Stimulated activated naive CD8-positive, alpha-beta T cell treated with anti-CD3 and anti-CD28 coated beads, Interleukin-15, Interleukin-2, amounts not matched to agents 100 U/mL and 50 U/mL, for 24 hours (primary cell): ENCODE data around the gene EFL1.

Experiments
- ATAC-seq: fragments of 150-1000 bp; cut with Tn5 transposase; one replicate; pipeline ENCODE4 v1.10.0; 2021
- DNase-seq: peaks from one replicate; pipeline ENCODE4 v3.0.0; 2021

The EFL1 gene

DNA sequence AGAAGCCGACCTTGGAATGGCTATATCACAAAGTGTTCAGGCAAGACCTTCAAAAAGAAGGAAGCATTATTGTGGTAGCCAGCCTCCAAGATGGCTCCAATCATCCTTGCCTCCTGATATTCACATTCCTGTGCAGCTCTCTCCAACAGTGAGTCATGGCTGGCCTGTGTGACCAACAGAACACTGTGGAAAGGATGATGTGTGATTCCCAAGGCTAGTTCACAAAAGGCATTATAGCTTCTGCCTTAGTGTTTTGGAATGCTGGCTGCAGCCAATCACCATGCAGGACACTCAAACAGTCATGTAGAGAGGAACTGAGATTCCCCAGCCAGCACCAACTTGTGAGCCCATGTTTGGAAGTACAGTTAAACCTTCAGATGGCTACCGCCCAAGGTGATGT is 102.6 kb downstream of the EFL1 start:
- DNase-seq (no peak), ATAC-seq (no peak)

DNA sequence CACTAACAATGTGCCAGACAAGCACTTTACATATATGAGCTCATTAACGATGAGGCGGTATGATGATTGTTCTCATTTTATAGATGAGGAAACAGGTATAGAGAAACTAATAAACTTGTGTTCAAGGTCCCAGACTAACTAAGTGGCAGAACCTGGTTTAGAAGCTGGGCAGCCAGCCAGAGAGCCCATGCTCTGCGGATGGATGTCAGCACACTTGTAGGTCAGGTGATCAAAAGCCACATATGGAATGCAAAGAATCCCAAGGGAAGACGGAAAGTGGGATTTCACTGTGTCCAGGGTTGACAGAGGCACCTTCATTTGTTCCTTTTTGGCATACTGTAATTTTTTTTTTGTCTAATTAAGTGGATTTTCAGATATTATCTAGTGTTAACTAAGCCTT is 103.7 kb downstream of the EFL1 start:
- ATAC-seq (no peak), DNase-seq (no peak)

DNA sequence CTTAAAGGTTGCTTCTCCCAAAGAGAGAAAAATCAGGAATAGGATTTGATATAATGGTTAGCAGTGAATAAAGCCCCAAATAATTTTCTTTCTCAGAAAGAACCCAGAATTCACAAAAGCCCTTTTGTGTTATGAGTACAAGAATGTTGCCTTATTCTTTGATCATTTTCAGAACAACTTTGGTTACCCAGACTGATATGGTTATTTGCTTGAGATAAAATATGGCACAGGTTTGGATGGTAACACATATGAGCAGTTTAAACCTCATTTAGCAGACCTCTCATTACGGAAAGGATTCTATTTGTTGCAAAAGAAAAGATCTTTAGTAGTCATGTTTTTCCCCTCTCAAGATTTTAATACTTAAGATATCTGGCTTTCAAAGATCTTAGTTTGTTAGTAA is 111.9 kb downstream of the EFL1 start:
- ATAC-seq (no peak), DNase-seq (no peak)

DNA sequence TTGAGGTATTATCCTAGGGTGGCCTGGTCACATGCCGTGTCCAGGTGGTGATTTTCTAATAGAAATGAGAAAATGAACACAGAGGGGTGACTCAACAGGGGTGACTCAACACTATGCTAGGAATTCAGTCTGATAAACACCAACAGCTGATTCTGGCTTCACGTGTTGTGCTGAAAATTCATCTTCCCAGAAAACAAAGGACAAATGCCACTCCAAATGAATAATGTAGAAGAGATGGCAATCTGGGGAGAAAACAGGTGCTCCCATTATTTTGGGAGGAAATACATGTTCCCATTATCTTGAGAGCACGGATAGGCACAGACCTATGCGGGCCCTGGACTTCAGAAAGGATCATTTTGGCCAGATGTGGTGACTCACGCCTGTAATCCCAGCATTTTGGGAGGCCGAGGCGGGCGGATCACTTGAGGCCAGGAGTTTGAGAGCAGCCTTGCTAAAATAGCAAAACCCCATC is 115.5 kb downstream of the EFL1 start:
- ATAC-seq (no peak), DNase-seq (no peak)

DNA sequence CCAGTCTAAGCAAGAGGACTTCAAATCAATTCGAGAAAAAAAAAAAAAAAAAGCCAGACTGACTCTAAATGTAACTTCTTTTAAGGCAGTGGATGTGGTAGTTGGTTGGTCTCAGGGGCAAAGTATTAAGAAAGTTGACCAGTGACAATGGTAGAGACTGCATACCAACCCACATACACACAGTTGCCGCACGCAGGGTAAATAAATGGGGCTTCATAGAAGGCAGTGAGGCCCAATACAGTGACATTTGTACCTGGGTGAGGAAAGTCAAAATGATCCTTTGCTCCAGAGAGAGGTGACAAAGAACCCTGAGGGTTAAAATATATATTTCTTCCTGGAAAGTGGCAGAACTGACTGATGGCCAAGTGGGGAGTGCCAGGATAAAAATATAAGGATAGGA is 116.0 kb downstream of the EFL1 start:
- DNase-seq (no peak), ATAC-seq (no peak)

DNA sequence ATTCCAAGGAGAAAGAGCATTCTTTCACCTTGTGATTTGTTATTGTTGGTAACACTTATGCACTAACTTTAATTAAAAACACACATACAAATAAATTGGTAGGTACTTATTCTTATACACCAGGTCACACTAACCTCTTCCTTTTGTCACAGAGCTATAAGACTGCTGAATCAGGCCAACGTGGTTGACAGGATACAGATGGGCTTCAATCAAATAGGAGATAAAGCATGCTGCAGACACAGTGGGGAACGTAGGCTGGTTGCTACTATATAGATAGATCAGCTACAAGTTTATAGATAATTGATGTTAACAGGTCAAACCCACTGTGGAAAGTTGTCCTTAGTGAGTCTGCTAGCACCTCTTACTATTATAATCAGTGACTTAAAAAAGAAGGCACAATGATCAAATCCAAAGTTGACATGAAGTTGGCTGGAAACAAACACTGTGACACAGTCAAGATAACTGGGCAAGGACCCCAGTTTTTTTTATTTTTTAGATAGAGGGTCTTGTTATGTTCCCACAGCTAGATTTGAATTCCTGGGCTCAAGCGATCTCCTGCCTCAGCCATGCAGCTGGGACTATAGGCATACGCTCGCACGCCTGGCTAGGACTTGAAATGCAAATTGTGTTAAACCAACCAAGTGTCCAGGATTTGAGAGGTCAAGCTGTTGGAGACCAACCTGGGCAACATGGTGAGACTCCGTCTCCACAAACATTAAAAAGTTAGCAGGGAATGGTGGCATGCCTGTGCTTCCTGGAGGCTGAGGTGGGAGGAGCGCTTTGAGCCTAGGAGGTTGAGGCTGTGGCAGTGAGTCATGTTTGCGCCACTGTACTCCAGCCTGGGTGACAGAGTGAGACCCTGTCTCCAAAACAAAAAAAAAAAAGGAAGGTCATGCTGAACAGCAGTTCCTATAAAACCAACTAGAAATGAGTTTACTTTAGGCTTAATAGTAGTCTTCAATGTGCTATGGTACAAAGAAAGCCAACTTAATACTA is 118.8 kb downstream of the EFL1 start:
- DNase-seq, result no peak
- ATAC-seq, result no peak

DNA sequence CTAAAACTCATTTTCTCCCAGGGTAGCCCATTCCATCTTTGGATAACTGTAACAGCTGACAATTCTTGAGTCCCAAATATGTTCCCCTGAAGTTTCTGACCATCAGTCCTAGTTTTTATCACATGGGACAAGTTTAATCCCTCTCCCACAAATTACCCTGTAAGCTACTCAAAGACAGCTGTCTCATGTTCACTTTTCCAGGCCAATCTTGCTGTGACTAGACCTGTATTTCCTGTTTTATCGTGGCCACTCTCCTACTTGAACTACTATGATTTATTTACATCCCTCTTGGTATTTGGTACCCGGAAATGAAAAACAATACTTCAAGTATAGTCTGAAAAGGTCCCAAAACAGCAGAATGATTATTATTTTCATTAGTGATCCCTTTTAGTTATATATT is 121.6 kb downstream of the EFL1 start:
- ATAC-seq (no peak), DNase-seq (no peak)

DNA sequence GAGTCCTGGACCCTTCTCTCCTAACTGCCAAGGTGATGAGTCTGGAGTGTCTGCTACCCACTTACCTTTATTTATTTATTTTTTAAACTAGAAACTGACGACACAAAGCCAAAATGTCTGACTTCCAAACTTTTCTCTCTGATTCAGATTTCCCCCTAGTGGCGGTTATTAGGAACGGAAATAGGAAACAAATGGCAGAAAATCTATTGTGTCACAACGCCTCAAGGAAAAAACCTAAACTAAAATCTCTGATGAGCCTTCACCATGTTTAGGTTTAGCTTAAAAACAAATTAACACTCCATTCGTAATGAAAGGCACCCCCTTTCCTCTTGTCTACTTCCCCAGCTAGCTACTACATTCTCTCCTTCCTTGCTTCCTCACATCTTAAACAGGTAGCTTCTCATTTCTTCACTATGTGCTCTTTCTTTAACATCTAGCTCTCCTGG is 122.7 kb downstream of the EFL1 start:
- ATAC-seq (no peak), DNase-seq (no peak)

DNA sequence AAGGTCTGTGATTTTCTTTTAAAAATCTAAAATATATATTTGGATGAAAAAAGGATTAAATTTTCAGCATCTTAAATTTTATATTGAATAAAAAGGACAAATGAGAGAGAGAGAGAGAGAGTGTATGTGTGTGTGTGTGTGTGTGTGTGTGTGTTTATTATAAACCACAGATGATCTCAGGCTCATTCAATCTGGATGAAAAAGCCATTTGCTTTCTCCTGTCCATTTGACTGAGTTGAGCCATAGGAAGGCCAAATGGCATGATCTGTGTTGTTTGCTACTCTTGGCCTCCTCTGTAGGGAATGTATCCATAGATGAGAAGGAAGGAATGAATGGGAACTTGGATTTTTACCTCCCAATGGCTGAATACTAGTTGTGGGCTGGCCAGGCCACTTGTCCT is 124.2 kb downstream of the EFL1 start:
- DNase-seq, result no peak
- no peak for ATAC-seq

DNA sequence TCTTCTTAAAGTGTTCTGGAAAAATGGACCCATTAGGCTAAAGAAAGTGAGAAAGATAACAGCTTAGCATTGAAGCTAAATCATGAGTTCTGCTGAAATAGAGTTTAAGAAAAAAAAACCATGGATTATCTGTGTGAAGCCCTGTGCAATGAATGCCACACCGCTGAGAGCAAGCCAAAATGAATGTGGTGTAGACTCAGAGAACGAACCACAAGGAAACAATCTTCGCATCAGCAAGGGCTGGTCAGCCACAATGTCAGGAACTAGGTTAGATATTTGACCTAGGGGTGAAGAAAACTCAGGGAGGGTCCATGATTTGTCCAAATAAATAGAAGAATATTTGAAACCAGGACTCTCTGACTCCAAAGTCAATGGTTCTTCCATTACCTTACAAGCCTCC is 125.3 kb downstream of the EFL1 start:
- ATAC-seq (no peak), DNase-seq (no peak)

DNA sequence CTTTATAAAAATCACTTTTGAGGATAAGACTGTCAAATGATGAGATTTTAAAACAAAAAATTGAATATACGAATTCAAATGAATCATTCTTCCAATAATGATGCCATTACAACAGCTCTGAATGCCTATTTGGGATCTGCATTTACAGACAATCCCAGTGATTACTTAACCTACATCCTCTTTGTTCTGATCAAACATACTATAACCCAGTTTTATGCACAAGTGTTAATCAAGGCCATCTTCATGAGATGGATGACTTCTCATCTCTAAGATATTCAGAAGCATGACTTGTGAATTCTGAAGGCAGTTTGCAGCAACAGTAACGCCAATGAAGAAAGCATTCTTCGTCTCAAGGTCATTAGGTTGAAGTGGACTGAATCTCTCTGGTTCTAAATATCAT is 126.4 kb downstream of the EFL1 start:
- ATAC-seq (no peak), DNase-seq (no peak)

DNA sequence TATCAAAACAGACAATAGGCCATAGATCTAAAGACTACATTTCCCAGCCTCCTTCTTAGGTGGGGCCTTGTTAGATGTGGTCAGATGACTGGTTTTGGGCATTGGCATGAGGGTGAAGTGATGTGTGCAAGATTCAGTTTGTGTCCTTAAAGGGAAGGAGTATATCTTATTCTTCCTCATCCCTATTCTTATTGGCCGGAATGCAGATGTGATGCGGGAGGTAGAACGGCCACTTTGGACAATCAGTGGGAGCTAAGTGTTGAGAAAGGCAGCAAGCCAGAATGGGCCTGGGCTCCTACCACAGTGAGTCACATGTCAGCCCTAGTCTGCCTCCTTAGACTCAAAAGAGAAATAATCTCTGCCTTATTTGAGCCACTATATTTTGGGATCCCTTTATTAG is 126.9 kb downstream of the EFL1 start:
- DNase-seq, result no peak
- no peak for ATAC-seq

DNA sequence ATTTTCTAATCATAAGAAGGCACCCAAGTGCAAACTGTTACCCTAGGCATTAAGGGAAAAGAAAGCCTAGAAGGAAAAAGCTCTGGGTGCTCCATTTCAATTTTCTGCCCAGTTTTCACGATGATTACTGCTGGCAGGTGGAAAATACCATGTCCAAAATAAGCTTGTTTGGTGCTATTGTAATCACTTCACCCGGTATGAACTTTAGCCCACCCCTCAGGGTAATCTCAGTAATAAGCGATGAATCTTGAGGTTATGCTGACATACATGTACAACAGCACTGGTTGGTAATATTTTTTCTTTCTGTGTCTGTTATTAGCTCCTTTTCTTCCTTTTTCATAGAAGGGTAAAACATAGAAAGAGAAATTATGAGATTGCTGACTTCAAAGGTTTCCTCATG is 128.1 kb downstream of the EFL1 start:
- DNase-seq (no peak), ATAC-seq (no peak)

DNA sequence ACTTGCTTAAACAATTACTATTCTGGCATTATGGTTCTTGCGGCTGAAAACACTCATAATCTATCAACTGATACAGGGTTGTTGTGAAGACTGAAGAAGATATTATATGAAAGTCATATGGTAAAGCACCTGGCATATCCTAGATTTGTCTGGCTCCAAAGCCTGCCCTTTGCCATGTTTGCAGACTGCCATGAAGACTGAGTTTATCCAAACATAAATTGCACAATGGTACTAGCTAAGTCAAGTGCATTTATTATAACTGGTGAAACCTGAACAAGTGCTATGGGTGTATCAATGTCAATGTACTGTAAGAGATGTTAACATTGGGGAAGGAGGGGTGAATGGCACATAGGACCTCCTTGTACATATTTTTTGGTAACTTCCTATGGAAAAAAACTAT is 129.3 kb downstream of the EFL1 start:
- ATAC-seq (no peak), DNase-seq (no peak)

DNA sequence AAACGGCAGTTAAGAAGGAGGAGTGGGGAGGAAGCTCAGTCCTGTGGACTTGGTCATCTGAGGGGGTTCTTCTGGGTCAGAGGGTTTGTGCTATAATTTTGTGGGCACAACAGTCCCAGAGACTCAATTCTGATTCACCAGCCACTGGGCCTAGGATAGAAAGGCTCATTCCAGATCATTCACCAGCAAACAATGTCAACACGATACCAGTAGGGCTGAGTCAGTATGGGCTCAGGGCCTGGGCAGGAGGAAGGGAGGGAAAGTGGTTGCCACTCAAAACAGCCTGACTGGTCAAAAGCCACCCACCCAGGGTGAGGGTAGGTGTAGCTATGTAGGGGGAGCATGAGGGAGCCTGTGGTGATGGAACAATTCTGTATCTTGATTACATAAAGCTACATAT is 129.8 kb downstream of the EFL1 start:
- DNase-seq (no peak), ATAC-seq (no peak)

DNA sequence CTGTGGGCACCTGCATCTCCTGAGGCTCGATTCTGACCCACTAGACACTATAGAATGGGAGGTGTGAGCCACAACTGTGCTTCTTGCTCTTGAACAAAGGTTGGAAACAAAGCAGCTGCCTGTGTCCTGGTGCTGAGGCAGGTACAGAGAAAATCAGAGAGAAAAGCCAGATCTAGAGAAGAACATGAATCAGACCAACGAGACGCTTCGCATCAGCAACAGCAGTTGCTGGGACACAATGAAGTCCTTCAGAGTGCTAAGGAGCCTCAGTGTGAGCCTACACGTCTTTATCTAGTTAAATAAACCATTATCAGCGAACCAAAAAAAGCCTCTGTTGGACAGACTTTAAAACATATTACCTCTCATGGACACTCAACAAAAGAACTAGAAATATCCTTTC is 130.4 kb downstream of the EFL1 start:
- DNase-seq (no peak), ATAC-seq (no peak)

DNA sequence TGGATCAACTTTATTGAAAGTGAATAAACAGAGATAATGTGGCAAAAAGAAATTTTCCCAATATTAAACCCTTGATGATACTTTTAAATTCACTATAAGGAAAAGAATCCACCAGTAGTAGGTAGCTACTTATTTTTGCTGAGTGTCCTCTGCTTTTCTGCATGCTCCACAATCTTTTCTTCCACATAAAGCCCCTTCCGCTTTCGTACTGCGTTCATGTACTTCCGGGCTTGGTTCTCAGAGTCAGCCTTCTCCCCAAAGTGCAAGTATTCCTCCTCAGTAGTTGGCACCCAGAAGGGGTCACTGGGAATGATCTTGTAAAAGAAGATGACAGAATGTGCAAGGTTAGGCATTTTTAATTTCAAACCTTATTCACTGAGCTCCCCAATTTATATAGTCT is 132.3 kb downstream of the EFL1 start:
- ATAC-seq, result no peak
- no peak for DNase-seq

DNA sequence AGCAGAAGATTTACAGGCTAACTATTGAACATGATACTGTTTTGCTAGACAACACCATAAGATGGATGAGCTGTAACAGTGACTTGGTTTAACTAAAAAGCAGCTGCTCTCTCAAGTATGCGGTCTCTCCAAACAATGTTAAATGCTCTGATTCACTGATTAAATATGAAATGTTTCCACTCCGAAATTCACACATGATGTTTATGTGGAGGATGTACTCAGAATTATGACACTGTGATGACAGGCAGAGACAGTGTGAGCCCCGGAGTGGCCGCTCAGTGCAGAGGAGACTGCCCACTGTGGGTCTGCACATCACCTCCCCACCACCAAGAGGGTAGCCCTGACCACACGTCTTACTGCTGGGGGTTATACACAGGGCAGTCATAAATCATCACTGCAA is 132.8 kb downstream of the EFL1 start:
- DNase-seq (no peak), ATAC-seq (no peak)

DNA sequence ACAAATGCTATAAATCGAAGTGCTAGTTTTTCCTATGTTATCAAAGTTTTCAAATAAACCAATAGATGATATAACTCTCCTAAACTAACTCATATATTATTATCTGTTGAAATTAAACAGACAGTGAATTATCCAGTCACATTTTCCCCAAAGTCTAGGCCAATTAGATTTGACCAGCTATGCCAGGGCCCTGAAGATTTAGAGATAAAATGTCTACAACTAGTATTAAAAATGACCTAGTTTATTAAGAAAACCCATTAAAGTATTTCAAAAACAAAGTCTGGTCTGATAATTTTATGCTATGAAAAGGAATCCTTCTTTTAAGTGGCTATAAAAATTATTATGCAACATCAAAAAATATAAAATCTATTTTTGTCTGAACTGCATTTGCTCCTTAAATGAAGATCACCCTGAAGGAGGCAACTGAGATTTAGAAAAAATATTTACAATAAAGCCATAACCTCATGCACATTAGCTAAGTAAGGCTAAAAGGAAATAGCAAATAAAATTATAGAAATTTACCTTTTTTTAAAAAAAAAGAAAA is 133.3 kb downstream of the EFL1 start:
- DNase-seq (no peak), ATAC-seq (no peak)

DNA sequence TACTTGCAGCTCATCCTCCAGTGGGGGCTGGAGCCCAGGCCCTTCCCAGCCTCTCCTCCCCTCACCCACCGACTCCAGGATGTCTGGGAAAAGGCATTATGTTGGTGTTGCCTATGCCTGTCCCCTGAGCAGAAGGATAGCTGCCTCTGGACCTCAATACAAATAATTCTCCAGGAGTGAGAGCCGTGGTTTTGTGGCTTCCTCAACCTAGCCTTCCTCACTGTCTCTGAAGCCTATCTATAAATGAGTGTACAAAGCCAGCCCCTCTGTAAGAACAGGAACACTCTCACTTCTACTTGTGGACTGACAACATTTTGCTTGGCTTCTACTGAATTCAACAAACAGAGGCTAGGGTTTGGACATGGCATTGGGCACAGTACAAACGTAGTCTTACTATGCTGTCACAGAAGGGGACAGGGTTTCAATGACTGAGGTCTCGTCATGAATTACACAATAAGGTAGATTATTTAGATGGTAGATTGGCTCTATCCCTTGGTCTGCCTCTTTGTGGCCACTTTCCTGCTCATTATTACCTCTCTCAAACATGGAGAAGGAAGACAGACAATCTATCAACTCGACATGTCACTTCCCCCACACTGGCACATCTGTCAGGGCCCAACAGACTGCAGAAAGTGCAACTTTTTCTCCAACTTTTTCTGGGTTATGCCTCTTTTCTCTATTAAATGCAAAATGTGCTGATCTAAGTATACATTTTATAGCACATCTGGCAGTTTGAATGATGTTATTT is 134.0 kb downstream of the EFL1 start:
- ATAC-seq (peak; percentile 46), DNase-seq (no peak)

DNA sequence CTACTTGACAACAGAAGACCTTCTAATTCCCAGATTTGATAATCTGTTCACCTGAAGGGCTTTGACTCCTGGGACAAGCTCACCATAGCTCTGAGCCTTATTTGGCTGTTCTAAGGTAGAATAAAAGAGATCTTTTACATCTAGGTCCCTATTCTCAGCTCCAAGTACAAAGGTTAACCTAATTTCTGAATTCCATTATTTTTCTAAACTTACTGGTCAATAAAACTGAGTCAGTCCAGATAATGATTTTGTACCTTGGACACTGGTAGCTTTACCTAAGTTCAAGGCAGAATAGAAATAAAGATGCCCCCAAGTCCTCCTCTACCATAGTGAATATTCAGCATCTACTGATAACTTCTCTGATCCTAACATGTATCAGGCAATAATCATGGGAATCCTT is 135.0 kb downstream of the EFL1 start:
- ATAC-seq, result no peak
- DNase-seq, result no peak

DNA sequence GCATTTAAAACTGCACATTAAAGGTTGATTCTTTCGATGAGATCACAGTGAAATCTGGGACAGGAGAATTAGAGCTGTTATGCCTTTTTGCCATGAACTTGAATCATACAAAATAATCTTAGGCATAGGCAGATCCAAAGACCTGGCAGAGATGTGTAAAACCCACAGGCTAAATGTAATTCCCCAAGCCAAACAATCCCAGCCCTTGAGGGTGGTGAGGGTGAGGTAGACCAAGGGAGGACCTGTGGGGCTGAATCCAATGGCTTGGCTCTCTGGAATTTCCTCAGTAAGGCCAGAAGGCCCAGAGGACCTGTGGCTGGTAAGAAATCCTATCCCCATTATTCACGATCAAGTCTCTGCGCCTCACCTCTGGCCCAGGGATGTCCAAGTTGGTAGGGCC is 136.2 kb downstream of the EFL1 start:
- DNase-seq, result no peak
- no peak for ATAC-seq
